ENCODE measurements around the gene TNK1. TPM values are rescaled to one million over a fixed set of nuclear protein-coding genes. Genes with fewer than 3 reads are reported as not detected.

The TNK1 gene
- total and polyA plus RNA-seq, 2 of the 8 experiments (the other 6 are each of a cell fraction or from before 2014, with no cell fraction given): 7.6 to 9.5 TPM

DNA sequence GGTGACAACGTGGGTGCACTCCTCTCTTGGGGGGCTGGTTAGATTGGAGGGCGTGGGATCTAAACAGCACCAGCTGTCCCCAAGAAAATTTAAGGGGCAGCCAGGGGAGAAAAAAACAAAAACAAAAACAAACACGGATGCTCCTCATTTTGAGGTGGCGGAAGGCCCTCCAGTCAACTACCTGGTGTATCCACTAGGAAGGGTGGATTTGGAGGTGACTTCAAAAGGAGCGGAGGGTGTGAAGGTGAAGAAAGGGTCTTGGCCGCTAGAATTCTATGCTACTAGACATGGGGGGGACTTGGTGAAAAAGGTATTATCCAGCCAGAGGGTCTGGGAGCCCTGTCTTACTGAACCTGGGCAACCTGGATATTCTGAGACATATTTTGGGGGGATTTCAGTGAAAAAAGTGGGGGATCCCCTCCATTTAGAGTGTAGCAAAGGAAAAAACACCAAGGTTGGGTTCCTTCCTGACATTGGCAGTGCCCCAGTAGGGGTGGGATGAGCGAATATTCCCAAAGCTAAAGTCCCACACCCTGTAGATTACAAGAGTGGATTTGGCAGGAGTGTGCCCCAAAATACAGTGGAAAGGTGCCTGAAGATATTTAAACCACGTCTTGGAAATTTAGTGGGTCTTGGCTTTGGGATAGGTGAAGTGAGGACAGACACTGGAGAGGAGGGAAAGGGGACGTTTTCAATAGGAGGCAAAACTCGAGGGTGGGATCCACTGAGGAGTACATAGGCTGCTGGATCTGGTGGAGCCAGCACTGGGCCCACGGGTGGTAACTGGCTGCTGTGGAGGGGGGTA is 58.0 kb downstream of the TNK1 start (continued):
- no peak for TF ChIP-seq BCL11A (IDR thresholded peaks at IDR 0.05; ENCODE audit: low read depth in 2 of 2, low read length in 2 of 2)
- TF ChIP-seq, protein P1, sequence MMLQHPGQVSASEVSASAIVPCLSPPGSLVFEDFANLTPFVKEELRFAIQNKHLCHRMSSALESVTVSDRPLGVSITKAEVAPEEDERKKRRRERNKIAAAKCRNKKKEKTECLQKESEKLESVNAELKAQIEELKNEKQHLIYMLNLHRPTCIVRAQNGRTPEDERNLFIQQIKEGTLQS (IDR thresholded peaks at IDR 0.05; ENCODE audit: insufficient read depth, low read depth, low read length): no peak
- no peak for TF ChIP-seq GABPA (IDR thresholded peaks at IDR 0.05; ENCODE audit: borderline replicate concordance, insufficient read depth, low read length)
- TF ChIP-seq SAP30 (IDR thresholded peaks at IDR 0.05; ENCODE audit: insufficient read depth, insufficient replicate concordance, low read length): no peak
- TF ChIP-seq SIN3A (conservative IDR thresholded peaks at IDR 0.05 in 1 of 2, IDR thresholded peaks at IDR 0.05 in 1 of 2; ENCODE audit: low read depth in 1 of 2, low read length in 2 of 2): no peak
- TF ChIP-seq HDAC2 (IDR thresholded peaks at IDR 0.05; ENCODE audit: borderline replicate concordance in 1 of 2, low read depth in 2 of 2, low read length in 2 of 2): no peak
- no peak for TF ChIP-seq EP300 (IDR thresholded peaks at IDR 0.05; ENCODE audit: borderline replicate concordance in 1 of 2, low read depth in 2 of 2, low read length in 2 of 2)

Other genes starting within 250 kb of the TNK1 start
Only the 30 nearest of the 38 such genes appear.
- 43.1 and 45.9 TPM in 2 replicates for gene DLG4, start 161.3 kb upstream of the TNK1 start, total RNA-seq (2021; fragmentation: NEBNext Ultra II Directional; extraction: Animal tissue kit (Norgen Biotek cat#: 25700))
- gene DLG4, start 161.3 kb upstream of the TNK1 start, polyA plus RNA-seq (2011; rRNA removed): 18.9 and 35.2 TPM in 2 replicates
- 169 and 181 TPM in 2 replicates for gene ACADVL, start 161.2 kb upstream of the TNK1 start, total RNA-seq (2021; fragmentation: NEBNext Ultra II Directional; extraction: Animal tissue kit (Norgen Biotek cat#: 25700))
- 231 and 317 TPM in 2 replicates for gene ACADVL, start 161.2 kb upstream of the TNK1 start, polyA plus RNA-seq (2011; rRNA removed)
- 59.3 and 59.6 TPM in 2 replicates for gene DVL2, start 146.6 kb upstream of the TNK1 start, total RNA-seq (2021; fragmentation: NEBNext Ultra II Directional; extraction: Animal tissue kit (Norgen Biotek cat#: 25700))
- gene DVL2, start 146.6 kb upstream of the TNK1 start, polyA plus RNA-seq (2011; rRNA removed): 19.0 and 29.7 TPM in 2 replicates
- 62.8 and 65.1 TPM in 2 replicates for gene PHF23, start 141.6 kb upstream of the TNK1 start, total RNA-seq (2021; fragmentation: NEBNext Ultra II Directional; extraction: Animal tissue kit (Norgen Biotek cat#: 25700))
- gene PHF23, start 141.6 kb upstream of the TNK1 start, polyA plus RNA-seq (2011; rRNA removed): 46.5 and 47.5 TPM in 2 replicates
- 252 and 265 TPM in 2 replicates for gene GABARAP, start 138.6 kb upstream of the TNK1 start, total RNA-seq (2021; fragmentation: NEBNext Ultra II Directional; extraction: Animal tissue kit (Norgen Biotek cat#: 25700))
- 351 and 581 TPM in 2 replicates for gene GABARAP, start 138.6 kb upstream of the TNK1 start, polyA plus RNA-seq (2011; rRNA removed)
- gene CTDNEP1, start 129.4 kb upstream of the TNK1 start, total RNA-seq (2021; fragmentation: NEBNext Ultra II Directional; extraction: Animal tissue kit (Norgen Biotek cat#: 25700)): 120 and 123 TPM in 2 replicates
- 106 and 114 TPM in 2 replicates for gene CTDNEP1, start 129.4 kb upstream of the TNK1 start, polyA plus RNA-seq (2011; rRNA removed)
- 75.4 and 78.1 TPM in 2 replicates for gene ELP5, start 128.9 kb upstream of the TNK1 start, total RNA-seq (2021; fragmentation: NEBNext Ultra II Directional; extraction: Animal tissue kit (Norgen Biotek cat#: 25700))
- gene ELP5, start 128.9 kb upstream of the TNK1 start, polyA plus RNA-seq (2011; rRNA removed): 107 and 117 TPM in 2 replicates
- 119 and 129 TPM in 2 replicates for gene CLDN7, start 118.6 kb upstream of the TNK1 start, total RNA-seq (2021; fragmentation: NEBNext Ultra II Directional; extraction: Animal tissue kit (Norgen Biotek cat#: 25700))
- 118 and 196 TPM in 2 replicates for gene CLDN7, start 118.6 kb upstream of the TNK1 start, polyA plus RNA-seq (2011; rRNA removed)
- gene SLC2A4, start 99.4 kb upstream of the TNK1 start, total RNA-seq (2021; fragmentation: NEBNext Ultra II Directional; extraction: Animal tissue kit (Norgen Biotek cat#: 25700)): 5.7 and 6.4 TPM in 2 replicates
- gene SLC2A4, start 99.4 kb upstream of the TNK1 start, polyA plus RNA-seq (2011; rRNA removed): 6.9 and 10.6 TPM in 2 replicates
- gene YBX2, start 86.5 kb upstream of the TNK1 start, total RNA-seq (2021; fragmentation: NEBNext Ultra II Directional; extraction: Animal tissue kit (Norgen Biotek cat#: 25700)): 27.6 and 30.5 TPM in 2 replicates
- gene YBX2, start 86.5 kb upstream of the TNK1 start, polyA plus RNA-seq (2011; rRNA removed): 19.2 and 35.5 TPM in 2 replicates
- gene EIF5A, start 73.5 kb upstream of the TNK1 start, total RNA-seq (2021; fragmentation: NEBNext Ultra II Directional; extraction: Animal tissue kit (Norgen Biotek cat#: 25700)): 1,158 and 1,172 TPM in 2 replicates
- gene EIF5A, start 73.5 kb upstream of the TNK1 start, polyA plus RNA-seq (2011; rRNA removed): 717 and 962 TPM in 2 replicates
- gene GPS2, start 65.7 kb upstream of the TNK1 start, total RNA-seq (2021; fragmentation: NEBNext Ultra II Directional; extraction: Animal tissue kit (Norgen Biotek cat#: 25700)): 67.0 and 74.8 TPM in 2 replicates
- 152 and 203 TPM in 2 replicates for gene GPS2, start 65.7 kb upstream of the TNK1 start, polyA plus RNA-seq (2011; rRNA removed)
- 46.8 and 55.4 TPM in 2 replicates for gene NEURL4, start 51.8 kb upstream of the TNK1 start, total RNA-seq (2021; fragmentation: NEBNext Ultra II Directional; extraction: Animal tissue kit (Norgen Biotek cat#: 25700))
- 29.6 and 39.9 TPM in 2 replicates for gene NEURL4, start 51.8 kb upstream of the TNK1 start, polyA plus RNA-seq (2011; rRNA removed)
- 45.1 and 49.2 TPM in 2 replicates for gene ACAP1, start 44.6 kb upstream of the TNK1 start, total RNA-seq (2021; fragmentation: NEBNext Ultra II Directional; extraction: Animal tissue kit (Norgen Biotek cat#: 25700))
- gene ACAP1, start 44.6 kb upstream of the TNK1 start, polyA plus RNA-seq (2011; rRNA removed): 11.9 and 18.0 TPM in 2 replicates
- 8.7 and 9.2 TPM in 2 replicates for gene KCTD11, start 28.9 kb upstream of the TNK1 start, total RNA-seq (2021; fragmentation: NEBNext Ultra II Directional; extraction: Animal tissue kit (Norgen Biotek cat#: 25700))
- 8.6 and 11.7 TPM in 2 replicates for gene KCTD11, start 28.9 kb upstream of the TNK1 start, polyA plus RNA-seq (2011; rRNA removed)
- 0.38 TPM in 1 of 2 replicates, not detected in the other for gene TMEM95, start 25.9 kb upstream of the TNK1 start, total RNA-seq (2021; fragmentation: NEBNext Ultra II Directional; extraction: Animal tissue kit (Norgen Biotek cat#: 25700))
- not detected in 2 replicates for gene TMEM95, start 25.9 kb upstream of the TNK1 start, polyA plus RNA-seq (2011; rRNA removed)
- gene PLSCR3, start 13.4 kb downstream of the TNK1 start, total RNA-seq (2021; fragmentation: NEBNext Ultra II Directional; extraction: Animal tissue kit (Norgen Biotek cat#: 25700)): 35.7 and 38.7 TPM in 2 replicates
- 36.1 and 69.0 TPM in 2 replicates for gene PLSCR3, start 13.4 kb downstream of the TNK1 start, polyA plus RNA-seq (2011; rRNA removed)
- gene TMEM256, start 23.0 kb downstream of the TNK1 start, total RNA-seq (2021; fragmentation: NEBNext Ultra II Directional; extraction: Animal tissue kit (Norgen Biotek cat#: 25700)): 97.0 and 104 TPM in 2 replicates
- 350 and 405 TPM in 2 replicates for gene TMEM256, start 23.0 kb downstream of the TNK1 start, polyA plus RNA-seq (2011; rRNA removed)
- gene NLGN2, start 26.8 kb downstream of the TNK1 start, total RNA-seq (2021; fragmentation: NEBNext Ultra II Directional; extraction: Animal tissue kit (Norgen Biotek cat#: 25700)): 62.6 and 62.8 TPM in 2 replicates
- gene NLGN2, start 26.8 kb downstream of the TNK1 start, polyA plus RNA-seq (2011; rRNA removed): 21.2 and 45.6 TPM in 2 replicates
- gene SPEM1, start 39.2 kb downstream of the TNK1 start, total RNA-seq (2021; fragmentation: NEBNext Ultra II Directional; extraction: Animal tissue kit (Norgen Biotek cat#: 25700)): not detected in 2 replicates
- 0.09 TPM in 1 of 2 replicates, not detected in the other for gene SPEM1, start 39.2 kb downstream of the TNK1 start, polyA plus RNA-seq (2011; rRNA removed)
- gene SPEM2, start 44.5 kb downstream of the TNK1 start, total RNA-seq (2021; fragmentation: NEBNext Ultra II Directional; extraction: Animal tissue kit (Norgen Biotek cat#: 25700)): not detected in 2 replicates
- 0.03 and 0.17 TPM in 2 replicates for gene SPEM2, start 44.5 kb downstream of the TNK1 start, polyA plus RNA-seq (2011; rRNA removed)
- not detected in 2 replicates for gene SPEM3, start 47.8 kb downstream of the TNK1 start, total RNA-seq (2021; fragmentation: NEBNext Ultra II Directional; extraction: Animal tissue kit (Norgen Biotek cat#: 25700))
- gene SPEM3, start 47.8 kb downstream of the TNK1 start, polyA plus RNA-seq (2011; rRNA removed): 0.02 TPM in 1 of 2 replicates, not detected in the other
- gene TMEM102, start 54.3 kb downstream of the TNK1 start, total RNA-seq (2021; fragmentation: NEBNext Ultra II Directional; extraction: Animal tissue kit (Norgen Biotek cat#: 25700)): 11.2 and 12.2 TPM in 2 replicates
- gene TMEM102, start 54.3 kb downstream of the TNK1 start, polyA plus RNA-seq (2011; rRNA removed): 10.2 and 14.9 TPM in 2 replicates
- gene FGF11, start 58.4 kb downstream of the TNK1 start, total RNA-seq (2021; fragmentation: NEBNext Ultra II Directional; extraction: Animal tissue kit (Norgen Biotek cat#: 25700)): 11.8 and 15.0 TPM in 2 replicates
- gene FGF11, start 58.4 kb downstream of the TNK1 start, polyA plus RNA-seq (2011; rRNA removed): 26.1 and 42.0 TPM in 2 replicates
- gene CHRNB1, start 64.0 kb downstream of the TNK1 start, total RNA-seq (2021; fragmentation: NEBNext Ultra II Directional; extraction: Animal tissue kit (Norgen Biotek cat#: 25700)): 13.8 and 14.1 TPM in 2 replicates
- gene CHRNB1, start 64.0 kb downstream of the TNK1 start, polyA plus RNA-seq (2011; rRNA removed): 28.2 and 33.6 TPM in 2 replicates
- gene ZBTB4, start 98.5 kb downstream of the TNK1 start, total RNA-seq (2021; fragmentation: NEBNext Ultra II Directional; extraction: Animal tissue kit (Norgen Biotek cat#: 25700)): 10.1 and 11.2 TPM in 2 replicates
- 5.9 and 8.1 TPM in 2 replicates for gene ZBTB4, start 98.5 kb downstream of the TNK1 start, polyA plus RNA-seq (2011; rRNA removed)
- not detected in 2 replicates for gene SLC35G6, start 100.4 kb downstream of the TNK1 start, total RNA-seq (2021; fragmentation: NEBNext Ultra II Directional; extraction: Animal tissue kit (Norgen Biotek cat#: 25700))
- 0.05 TPM in 1 of 2 replicates, not detected in the other for gene SLC35G6, start 100.4 kb downstream of the TNK1 start, polyA plus RNA-seq (2011; rRNA removed)
- gene POLR2A, start 103.3 kb downstream of the TNK1 start, total RNA-seq (2021; fragmentation: NEBNext Ultra II Directional; extraction: Animal tissue kit (Norgen Biotek cat#: 25700)): 150 and 157 TPM in 2 replicates
- 26.8 and 62.7 TPM in 2 replicates for gene POLR2A, start 103.3 kb downstream of the TNK1 start, polyA plus RNA-seq (2011; rRNA removed)
- 5.5 and 7.2 TPM in 2 replicates for gene TNFSF12, start 168.0 kb downstream of the TNK1 start, total RNA-seq (2021; fragmentation: NEBNext Ultra II Directional; extraction: Animal tissue kit (Norgen Biotek cat#: 25700))
- 9.6 and 15.8 TPM in 2 replicates for gene TNFSF12, start 168.0 kb downstream of the TNK1 start, polyA plus RNA-seq (2011; rRNA removed)
- gene TNFSF13, start 177.7 kb downstream of the TNK1 start, total RNA-seq (2021; fragmentation: NEBNext Ultra II Directional; extraction: Animal tissue kit (Norgen Biotek cat#: 25700)): 2.1 and 2.3 TPM in 2 replicates
- 2.6 and 3.1 TPM in 2 replicates for gene TNFSF13, start 177.7 kb downstream of the TNK1 start, polyA plus RNA-seq (2011; rRNA removed)